Aorta (tissue), 5 donors: ENCODE measurements around the gene DGCR6L. TPM values are rescaled to one million over a fixed set of nuclear protein-coding genes. Genes with fewer than 3 reads are reported as not detected.
"Not testable (repeated sequence)": the region's sequence is repeated elsewhere in the genome, so short reads cannot be mapped to it uniquely, and the experiment has no call there.

Source experiments
- ATAC-seq: fragments of 200-7000 bp; cut with Tn5 transposase; one replicate; pipeline ENCODE4 v1.9.1; 2022; ENCODE audit warnings: moderate library complexity; ENCODE audit not compliant: low FRiP score
- DNase-seq, 2 donors: peaks; one replicate each; pipeline ENCODE4 v3.0.0-alpha.2; 2020
- H3K27ac ChIP-seq, 2 donors: one replicate each; pipeline ENCODE4 v1.5.1; 2013; ENCODE audit warnings: low read length in 2 of 2, mild to moderate bottlenecking in 2 of 2, moderate library complexity in 2 of 2, control low read depth in 1 of 2, inconsistent platforms in 1 of 2, low read depth in 1 of 2
- H3K27me3 ChIP-seq, 2 donors: one replicate each; pipeline ENCODE4 v1.6.1; 2013; ENCODE audit warnings: control low read depth in 1 of 2, low read length in 1 of 2, mild to moderate bottlenecking in 1 of 2, moderate library complexity in 1 of 2; ENCODE audit not compliant: insufficient read depth in 2 of 2, control insufficient read depth in 1 of 2
- H3K36me3 ChIP-seq, 2 donors: one replicate each; pipeline ENCODE4 v1.6.1; 2013; ENCODE audit warnings: control low read depth in 1 of 2, low read length in 1 of 2, mild to moderate bottlenecking in 1 of 2; ENCODE audit not compliant: insufficient read depth in 2 of 2, control insufficient read depth in 1 of 2
- H3K4me1 ChIP-seq, 2 donors: one replicate each; pipeline ENCODE4 v1.6.1; 2013; ENCODE audit warnings: low read length in 2 of 2, control low read depth in 1 of 2, mild to moderate bottlenecking in 1 of 2, moderate library complexity in 1 of 2; ENCODE audit not compliant: insufficient read depth in 2 of 2, control insufficient read depth in 1 of 2
- H3K4me3 ChIP-seq, 2 donors: one replicate each; pipeline ENCODE4 v1.5.1; 2013; ENCODE audit warnings: low read length in 2 of 2, control low read depth in 1 of 2, mild to moderate bottlenecking in 1 of 2
- H3K9me3 ChIP-seq: one replicate; pipeline ENCODE4 v1.6.1; 2013; ENCODE audit warnings: mild to moderate bottlenecking, low read length; ENCODE audit not compliant: control insufficient read depth
- WGBS, 2 donors: extraction: QIAGEN DNeasy Blood & Tissue Kit; methylation state at CpG; one replicate each; pipeline ENCODE4 v1.1.7; 2013; 5-methylcytosine and 5-hydroxymethylcytosine counted together
- intact Hi-C, 2 donors: fragments of 100-400 bp; cut with DNase I; formaldehyde crosslinking; loops; one replicate each; pipeline versions ENCODE4 v1.14.2 to v1.15.0; 2022
- polyA plus RNA-seq, 2 donors: library from polyadenylated mRNA; stranded (reverse); fragments of 200-250 nt; gene quantifications; one replicate each; pipeline ENCODE4 v1.2.3, GENCODE V29; 2013
- total RNA-seq, 2 donors: library from RNA; stranded (reverse); fragmentation: NEBNext Ultra II Directional; extraction: Animal tissue kit (Norgen Biotek cat#: 25700); gene quantifications; one replicate each; pipeline ENCODE4 v1.2.1, GENCODE V29; 2021
- donor health status: healthy with polysubstance abuse.
- donor health status: Bipolar disorder and iron deficiency.
- donor health status: DM: no; HTN: no; CAD: no.
- donor health status: DM: no; HTN: no; CAD: no.
- donor health status: DM: yes; HTN: yes; CAD: no.

Gene DGCR6L
- total and polyA plus RNA-seq, 4 donors: 24.1 to 73.5 (median 51.1) TPM

GRCh38 chr22:20278726-20279490, 41.0 kb downstream of the DGCR6L start:
- 87 to 88% methylated on average over 12 to 22 of the region's 22 CpGs for WGBS, 2 donors
- H3K27me3 ChIP-seq, intact Hi-C loops, DNase-seq, H3K27ac ChIP-seq, H3K4me1 ChIP-seq, H3K4me3 ChIP-seq, ATAC-seq, H3K36me3 ChIP-seq, H3K9me3 ChIP-seq: not testable (repeated sequence)

DNA sequence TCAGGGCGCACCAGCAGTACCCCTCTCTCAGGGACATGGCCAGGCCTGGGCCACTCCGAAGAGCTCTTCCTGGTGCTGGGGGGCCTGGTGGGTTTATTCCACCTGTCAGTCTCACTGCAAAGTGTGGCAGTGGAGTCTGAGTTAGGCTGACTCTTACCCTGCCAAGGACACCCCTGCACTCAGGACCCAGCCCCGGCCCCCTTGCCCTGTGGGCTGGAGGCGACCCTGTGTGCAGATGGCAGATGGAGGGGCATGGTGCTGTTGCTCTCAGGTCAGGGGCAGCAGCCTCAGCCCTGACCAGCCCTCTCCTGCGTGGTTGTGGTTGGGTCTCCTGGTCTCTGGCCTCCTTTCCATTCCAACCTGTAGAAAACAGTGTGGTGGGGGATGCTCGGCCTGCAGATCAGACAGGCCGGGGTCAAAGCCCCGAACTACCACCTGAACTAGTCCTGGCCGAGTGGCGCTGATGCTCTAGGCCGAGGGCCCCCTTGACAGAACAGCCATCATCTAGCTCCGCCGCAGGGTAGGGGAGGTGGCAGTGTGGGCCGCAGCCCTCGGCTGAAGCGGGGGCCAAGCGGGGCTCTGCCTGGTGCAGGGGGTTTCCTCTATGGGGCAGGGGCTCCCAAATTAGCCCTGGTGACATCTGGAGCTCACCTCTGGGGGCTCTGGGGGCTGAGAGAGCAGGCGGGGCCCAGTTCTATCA, 41.8 kb downstream of the DGCR6L start:
- DNase-seq, intact Hi-C loops, H3K27ac ChIP-seq, H3K4me1 ChIP-seq, H3K4me3 ChIP-seq, H3K36me3 ChIP-seq, ATAC-seq, H3K9me3 ChIP-seq, H3K27me3 ChIP-seq: not testable (repeated sequence)
- WGBS, 2 donors: 84 to 87% methylated on average over 16 to 17 of the region's 18 CpGs

DNA sequence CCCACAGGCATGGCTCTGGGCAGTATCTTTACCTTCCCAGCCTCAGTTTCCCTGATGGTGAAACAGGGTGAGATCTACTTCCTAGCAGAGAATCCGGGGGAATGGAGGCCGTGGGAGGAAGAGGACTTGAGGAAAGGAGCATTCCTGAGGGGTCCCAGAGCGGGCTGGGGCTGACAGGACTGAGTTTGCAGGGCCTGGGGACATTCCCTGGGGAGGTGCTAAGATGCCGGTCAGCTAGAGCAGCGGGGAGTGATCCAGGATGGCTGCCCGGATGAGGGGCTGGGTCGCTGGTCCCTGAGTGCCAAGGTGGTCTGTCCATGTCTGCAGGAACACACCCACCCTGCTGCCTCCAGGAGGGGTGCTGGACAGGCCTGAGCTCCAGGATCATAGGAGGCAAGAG, 43.4 kb downstream of the DGCR6L start:
- Histone ChIP-seq H3K27ac (no peak overlapping the region), H3K9me3 (no peaks in the 10 kb centered on the region), H3K27me3 (no peaks in the 10 kb centered on the region), H3K36me3 (no peaks in the 10 kb centered on the region), H3K4me1 (no peaks in the 10 kb centered on the region), H3K4me3 (no peak overlapping the region)
- WGBS, 2 donors: 83 to 88% methylated on average over 7 of the region's 7 CpGs
- ATAC-seq (no peak), DNase-seq (no peak)
- intact Hi-C loops: no loop called here

DNA sequence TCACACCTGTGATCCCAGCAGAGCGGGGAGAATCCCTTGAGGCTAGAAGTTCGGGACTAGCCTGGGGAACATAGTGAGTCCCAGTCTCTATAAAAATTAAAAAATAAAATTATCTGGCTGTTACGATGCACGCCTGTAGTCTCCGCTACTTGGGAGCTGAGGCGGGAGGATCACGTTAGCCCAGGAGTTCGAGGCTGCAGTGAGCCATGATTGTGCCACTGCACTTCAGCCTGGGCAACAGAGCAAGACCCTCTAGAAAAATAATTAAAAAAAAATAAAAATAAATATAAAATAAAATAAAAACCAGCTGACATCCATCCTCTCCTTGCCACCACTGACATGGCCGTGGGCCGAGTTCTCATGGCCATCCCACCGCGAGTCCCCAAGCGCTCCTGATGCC, 44.0 kb downstream of the DGCR6L start:
- Histone ChIP-seq H3K4me1 (no peaks in the 10 kb centered on the region), H3K27me3 (no peaks in the 10 kb centered on the region), H3K27ac (no peak overlapping the region), H3K4me3 (no peak overlapping the region), H3K36me3 (no peaks in the 10 kb centered on the region), H3K9me3 (no peaks in the 10 kb centered on the region)
- WGBS, 2 donors: 96 to 98% methylated on average over 13 of the region's 13 CpGs
- no peak for ATAC-seq
- intact Hi-C loops: no loop called here
- no peak for DNase-seq

- H3K4me3 ChIP-seq, H3K9me3 ChIP-seq, H3K4me1 ChIP-seq, intact Hi-C loops, ATAC-seq, H3K36me3 ChIP-seq, DNase-seq, H3K27ac ChIP-seq, H3K27me3 ChIP-seq: not testable (repeated sequence)
- WGBS, 2 donors: 80 to 82% methylated on average over 5 to 6 of the region's 7 CpGs
Observed at GRCh38 chr22:20275325-20275724, 44.5 kb downstream of the DGCR6L start.

- not testable (repeated sequence) for H3K9me3 ChIP-seq
Observed at GRCh38 chr22:20274374-20274773, 45.5 kb downstream of the DGCR6L start.

DNA sequence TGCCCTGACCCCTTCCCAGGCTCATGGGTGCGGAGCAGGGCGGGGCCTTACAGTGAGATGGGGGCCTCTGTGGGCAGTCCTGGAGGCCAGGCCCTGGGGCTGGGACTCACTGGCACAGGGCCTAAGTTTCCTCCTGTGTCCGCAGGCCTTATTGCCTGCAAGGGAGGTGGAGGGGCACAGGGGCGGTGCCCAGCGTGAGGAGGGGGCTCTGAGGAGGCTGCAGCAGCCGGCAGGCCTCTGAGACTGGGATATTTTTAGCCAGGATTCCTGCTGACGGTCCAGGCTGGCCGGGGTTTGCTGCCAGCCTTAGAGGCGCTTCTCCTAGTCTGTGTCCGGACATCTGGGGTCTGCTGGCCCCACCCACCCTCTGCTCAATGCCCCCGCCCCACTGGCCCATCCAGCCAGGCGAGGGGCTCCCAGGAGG, 46.1 kb downstream of the DGCR6L start:
- ATAC-seq: no peak
- no peaks in the 10 kb centered on the region for H3K27me3 ChIP-seq
- no peaks in the 10 kb centered on the region for H3K36me3 ChIP-seq
- H3K4me3 ChIP-seq: no peak overlapping the region
- WGBS, 2 donors: 50% methylated on average over 11 to 12 of the region's 12 CpGs
- H3K27ac ChIP-seq: no peak overlapping the region
- intact Hi-C loops: no loop called here
- DNase-seq: no peak
- no peaks in the 10 kb centered on the region for H3K9me3 ChIP-seq
- H3K4me1 ChIP-seq: no peaks in the 10 kb centered on the region

More at GRCh38 chr22:20274374-20274773, 45.5 kb downstream of the DGCR6L start:
- H3K4me3 ChIP-seq, ATAC-seq, H3K36me3 ChIP-seq, DNase-seq, H3K27ac ChIP-seq, intact Hi-C loops, H3K4me1 ChIP-seq, H3K27me3 ChIP-seq: not testable (repeated sequence)
- WGBS, 2 donors: 92 to 94% methylated on average over 7 to 9 of the region's 10 CpGs

DNA sequence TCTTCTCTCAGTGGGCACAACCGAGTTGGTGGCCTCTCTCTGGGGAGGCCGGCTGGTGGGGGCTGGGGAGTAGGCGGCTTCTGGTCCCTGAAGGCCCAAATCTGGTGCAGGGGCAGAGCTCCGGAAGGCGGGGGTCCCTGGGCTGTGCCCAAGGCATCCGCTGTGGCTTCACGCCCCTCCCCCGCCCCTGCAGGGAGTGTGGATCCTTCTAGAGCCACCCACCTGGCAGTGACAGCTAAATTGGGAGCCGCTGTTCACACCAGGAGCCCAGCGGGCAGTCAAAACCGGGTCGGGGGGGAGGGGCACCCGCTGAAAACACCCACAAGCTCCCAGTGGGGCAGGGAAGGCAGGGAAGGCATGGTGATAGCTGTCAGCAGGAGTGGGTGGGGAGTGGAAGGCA, 47.2 kb downstream of the DGCR6L start:
- WGBS, 2 donors: 88 to 91% methylated on average over 13 of the region's 13 CpGs

DNA sequence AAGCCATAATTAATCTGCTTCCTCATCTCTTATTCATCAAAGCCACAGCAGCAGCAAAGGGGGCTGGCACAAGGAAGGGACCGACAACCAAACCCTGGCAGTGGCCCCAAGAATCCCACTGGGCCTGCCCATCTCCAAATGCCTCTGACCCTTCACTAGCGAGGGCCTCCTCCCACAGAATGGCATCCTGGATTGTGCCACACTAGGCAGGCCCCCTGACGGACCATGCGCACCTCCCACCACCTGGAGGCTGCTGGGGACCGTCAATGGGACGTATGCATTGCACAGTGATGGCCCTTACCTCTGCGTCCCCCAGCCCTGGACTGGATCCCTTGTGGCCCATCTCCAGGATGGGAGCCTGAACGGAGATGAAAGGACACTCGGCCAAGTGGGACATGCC, 47.7 kb downstream of the DGCR6L start:
- ATAC-seq (no peak), DNase-seq (no peak)
- intact Hi-C loops: loop anchor here in 1 of 2 donors (1.0 kb wide), 1 partner anchor 11 kb away; no protein-coding TSS in a partner anchor
- Histone ChIP-seq H3K9me3 (no peaks in the 10 kb centered on the region), H3K4me3 (no peak overlapping the region), H3K27me3 (no peaks in the 10 kb centered on the region), H3K27ac (no peak overlapping the region), H3K4me1 (no peaks in the 10 kb centered on the region), H3K36me3 (no peaks in the 10 kb centered on the region)
- WGBS, 2 donors: 93 to 94% methylated on average over 9 of the region's 9 CpGs

More for the DNA sequence above, 47.2 kb downstream of the DGCR6L start:
- ATAC-seq: no peak
- H3K9me3 ChIP-seq: no peaks in the 10 kb centered on the region
- no peak overlapping the region for H3K27ac ChIP-seq
- intact Hi-C loops: loop anchor here in 1 of 2 donors (1.0 kb wide), 1 partner anchor 11 kb away; no protein-coding TSS in a partner anchor
- no peak for DNase-seq
- H3K36me3 ChIP-seq: no peaks in the 10 kb centered on the region
- no peaks in the 10 kb centered on the region for H3K4me1 ChIP-seq
- no peaks in the 10 kb centered on the region for H3K27me3 ChIP-seq
- no peak overlapping the region for H3K4me3 ChIP-seq
